HEK293T (cell line): ENCODE results near the gene TEF.
A peak's percentile ranks its signal among the peaks of the same experiment; 100 is the strongest.

Experiments
- CTCF ChIA-PET: fragments of 350-600 bp; formaldehyde crosslinking; extraction: SDS; loops from one replicate; lab custom pipeline; 2021; ENCODE audit warnings: antibody characterized with exemption, inconsistent platforms; lab: Yijun Ruan, JAX
- POLR2A ChIA-PET: fragments of 350-600 bp; formaldehyde crosslinking; extraction: SDS; loops from one replicate; lab custom pipeline; 2020; ENCODE audit warnings: antibody characterized with exemption, inconsistent platforms; lab: Yijun Ruan, JAX
- DNase-seq: peaks from one replicate; pipeline ENCODE4 v3.0.0; 2012; ENCODE audit warnings: mixed read lengths; ENCODE audit errors: extremely low spot score
- ARNT ChIP-seq: fragments of 450-650 bp; IDR thresholded peaks from 2 replicates; pipeline ENCODE4 v1.6.1; 2017; ENCODE audit warnings: mild to moderate bottlenecking
- BHLHE40 ChIP-seq: fragments of 450-650 bp; IDR thresholded peaks from 2 replicates; pipeline ENCODE4 v1.6.1; 2016; ENCODE audit warnings: mild to moderate bottlenecking, moderate library complexity, borderline replicate concordance
- CTBP1 ChIP-seq: fragments of 450-650 bp; IDR thresholded peaks from 2 replicates; pipeline ENCODE4 v1.6.1; 2016; ENCODE audit warnings: borderline replicate concordance
- ELF4 ChIP-seq: fragments of 450-650 bp; IDR thresholded peaks from 2 replicates; pipeline ENCODE4 v1.6.1; 2017; ENCODE audit warnings: antibody characterized with exemption
- FOXA1 ChIP-seq: fragments of 450-650 bp; IDR thresholded peaks from 2 replicates; pipeline ENCODE4 v1.6.1; 2016; ENCODE audit warnings: mild to moderate bottlenecking
- FOXK2 ChIP-seq: fragments of 450-650 bp; IDR thresholded peaks from 2 replicates; pipeline ENCODE4 v1.6.1; 2016; ENCODE audit warnings: mild to moderate bottlenecking
- FOXM1 ChIP-seq: fragments of 450-650 bp; IDR thresholded peaks from 2 replicates; pipeline ENCODE4 v1.6.1; 2017; ENCODE audit warnings: mild to moderate bottlenecking, borderline replicate concordance
- HDGF ChIP-seq: fragments of 450-650 bp; IDR thresholded peaks from 2 replicates; pipeline ENCODE4 v1.6.1; 2017; ENCODE audit warnings: antibody characterized with exemption, borderline replicate concordance
- L3MBTL2 ChIP-seq: fragments of 450-650 bp; conservative IDR thresholded peaks from 2 replicates; pipeline ENCODE4 v1.6.1; 2016; ENCODE audit warnings: mild to moderate bottlenecking
- LEF1 ChIP-seq: fragments of 450-650 bp; IDR thresholded peaks from 2 replicates; pipeline ENCODE4 v1.6.1; 2017; ENCODE audit warnings: mild to moderate bottlenecking, borderline replicate concordance
- NFRKB ChIP-seq: fragments of 450-650 bp; IDR thresholded peaks from 2 replicates; pipeline ENCODE4 v1.6.1; 2016; ENCODE audit warnings: mild to moderate bottlenecking, moderate library complexity
- PKNOX1 ChIP-seq: fragments of 450-650 bp; IDR thresholded peaks from 2 replicates; pipeline ENCODE4 v1.6.1; 2016
- SP1 ChIP-seq: fragments of 450-650 bp; IDR thresholded peaks from 2 replicates; pipeline ENCODE4 v1.6.1; 2017
- SUZ12 ChIP-seq: fragments of 450-650 bp; IDR thresholded peaks from 2 replicates; pipeline ENCODE4 v1.6.1; 2016; ENCODE audit warnings: mild to moderate bottlenecking
- TARDBP ChIP-seq: fragments of 450-650 bp; IDR thresholded peaks from 2 replicates; pipeline ENCODE4 v1.6.1; 2016
- ZNF384 ChIP-seq: fragments of 450-650 bp; IDR thresholded peaks from 2 replicates; pipeline ENCODE4 v1.6.1; 2016

Gene TEF

GRCh38 chr22:41445129-41446056 lies 63.7 kb downstream of the TEF start:
- DNase-seq: no peak
- TF ChIP-seq ARNT (no peak), LEF1 (no peak)
- ChIA-PET POLR2A (interaction anchor here (1.1 to 7.8 kb wide), 26 partner anchors 9 to 809 kb away, joined by 3 to 148 read pairs (median 6); partner anchors contain the start of genes ACO2, MRTFA, PHF5A and TEF), CTCF (interaction anchor here (0.8 to 1.3 kb wide), 3 partner anchors 26 to 221 kb away, joined by 3 read pairs; no protein-coding TSS in a partner anchor)

DNA sequence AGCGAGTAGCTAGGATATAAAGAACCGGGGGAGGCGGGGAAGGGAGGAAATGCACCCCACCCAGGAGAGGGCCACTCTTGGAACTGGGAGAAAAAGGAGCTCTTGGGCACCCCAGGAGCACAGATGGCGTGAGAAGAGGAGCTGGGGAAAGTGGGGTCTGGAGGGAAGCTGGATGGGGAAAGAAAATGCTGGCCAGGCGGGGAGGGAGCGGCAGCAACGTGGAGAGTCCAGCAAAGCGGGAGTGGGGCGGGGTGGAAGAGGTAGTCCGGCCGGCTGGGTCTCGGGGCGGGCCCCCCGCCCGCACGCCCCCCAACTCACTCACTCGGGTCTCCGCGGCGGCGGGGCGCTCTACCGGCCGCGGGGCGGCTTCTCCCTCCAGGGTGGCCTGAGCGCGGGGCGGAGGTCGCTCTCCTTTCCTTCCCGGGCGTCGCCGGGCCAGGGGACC lies 64.3 kb downstream of the TEF start:
- TF ChIP-seq HDGF (no peak), CTBP1 (no peak), ELF4 (no peak), FOXA1 (no peak), FOXK2 (no peak), NFRKB (no peak), ZNF384 (no peak), LEF1 (no peak), SP1 (no peak), TARDBP (no peak), FOXM1 (no peak)
- no peak for DNase-seq
- ChIA-PET CTCF (interaction anchor here (1.3 kb wide), 1 partner anchor 81 kb away, joined by 3 read pairs; no protein-coding TSS in a partner anchor), POLR2A (interaction anchor here (0.6 to 7.8 kb wide), 38 partner anchors 10 to 248 kb away, joined by 3 to 148 read pairs (median 6); partner anchors contain the start of genes ACO2, DESI1, PHF5A and PMM1)

DNA sequence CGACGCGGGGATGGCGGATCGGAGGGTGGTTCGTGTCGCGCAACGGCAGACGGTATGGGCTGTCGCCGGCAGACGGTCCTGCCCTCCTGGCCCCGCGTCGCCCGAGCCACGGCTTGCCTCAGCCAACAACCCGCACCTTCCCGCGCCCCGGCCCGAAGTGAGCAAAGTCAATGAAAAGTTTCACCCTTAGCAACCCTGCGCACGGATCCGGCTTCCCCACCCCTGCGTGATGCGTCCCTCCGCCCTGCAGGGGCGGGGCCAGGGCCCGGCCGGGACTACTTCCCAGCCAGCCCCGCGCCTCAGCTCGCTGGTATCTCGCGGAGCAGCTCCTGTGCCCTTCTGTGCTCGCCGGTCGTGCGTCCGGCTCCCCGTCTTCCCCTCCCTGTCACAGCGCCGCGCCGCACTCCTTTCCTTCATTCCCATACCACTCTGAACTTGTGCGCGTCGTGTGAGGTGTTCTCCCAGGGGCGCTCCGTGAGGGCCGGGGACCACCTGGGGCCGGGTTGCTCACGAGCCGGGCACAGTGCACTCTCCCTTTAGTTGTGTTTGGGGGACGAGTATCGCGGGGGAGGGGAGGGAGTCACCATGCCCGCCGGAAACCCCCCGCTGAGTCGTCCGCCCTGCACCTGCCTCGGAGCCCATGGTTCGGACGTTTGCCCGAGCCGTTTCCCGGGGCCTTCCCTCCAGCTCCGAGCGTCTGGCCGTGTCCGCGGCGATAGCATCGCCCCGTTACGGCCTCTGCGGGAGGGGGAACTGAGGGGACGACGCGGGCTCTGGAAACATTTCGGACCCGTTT lies 65.1 kb downstream of the TEF start, which contains the start of gene TOB2:
Gene TOB2, minus strand, starts transcription at position 163 of the 796 bp plus-strand sequence. CDS start 9,456 bp downstream, outside the sequence.
- TF ChIP-seq FOXA1 (no peak), ELF4 (peak; percentile 88), CTBP1 (peak; percentile 54; the same call in 1 of the 2 replicates), FOXM1 (peak; percentile 61; the same call in 1 of the 2 replicates), TARDBP (no peak), SUZ12 (no peak), PKNOX1 (no peak), LEF1 (peak; percentile 47; the same call in 1 of the 2 replicates), HDGF (no peak), SP1 (no peak), L3MBTL2 (peak; percentile 78)
- POLR2A ChIA-PET: interaction anchor here (0.6 to 7.8 kb wide), 37 partner anchors 10 to 249 kb away, joined by 3 to 148 read pairs (median 5); partner anchors contain the start of genes ACO2, DESI1, PHF5A and PMM1
- peak; percentile 74 for DNase-seq
- CTCF ChIA-PET: no interaction called here

DNA sequence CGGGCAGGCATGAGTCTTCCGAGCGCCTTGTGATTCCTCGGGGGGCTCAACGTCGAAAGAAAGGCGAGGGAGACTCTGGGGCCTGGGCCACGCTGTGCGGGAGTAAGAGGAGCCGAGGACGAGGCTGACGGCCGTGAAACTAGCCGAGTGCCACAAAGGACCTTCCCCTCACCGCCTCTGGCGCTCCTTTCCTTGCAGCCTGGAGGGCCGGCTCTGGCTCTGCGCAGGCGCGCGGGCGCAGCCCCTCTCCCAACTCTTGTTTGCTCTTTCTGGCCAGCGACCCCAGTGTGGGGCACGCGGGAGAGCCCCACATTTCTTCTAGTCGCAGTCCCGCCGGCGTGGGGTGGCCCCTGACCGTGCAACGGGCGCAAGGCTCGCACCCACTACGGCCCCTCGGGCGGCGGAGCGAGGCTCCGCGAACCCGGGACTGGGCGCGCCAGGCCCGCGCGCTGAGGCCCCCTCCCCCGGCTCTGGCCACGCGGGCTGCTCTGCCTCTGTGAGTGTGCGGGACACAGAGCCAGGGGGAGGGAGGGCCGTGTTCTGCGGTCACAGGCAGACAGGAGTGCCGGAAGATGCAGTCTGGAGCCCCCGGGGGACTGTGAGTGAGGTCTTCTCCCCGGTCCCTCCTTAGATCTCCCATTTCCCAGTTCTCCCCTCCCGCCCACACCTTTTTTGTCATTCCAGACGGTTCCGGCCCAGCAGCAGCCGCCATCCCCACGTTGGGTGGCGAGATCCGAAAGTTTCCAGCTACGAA lies 65.9 kb downstream of the TEF start:
- TF ChIP-seq FOXA1: no peak
- no peak for TF ChIP-seq BHLHE40
- no peak for TF ChIP-seq NFRKB
- no peak for TF ChIP-seq ARNT
- no peak for TF ChIP-seq L3MBTL2
- no peak for TF ChIP-seq ZNF384
- no peak for TF ChIP-seq CTBP1
- no peak for TF ChIP-seq TARDBP
- TF ChIP-seq SUZ12: no peak
- POLR2A ChIA-PET: interaction anchor here (0.6 to 7.8 kb wide), 43 partner anchors 10 to 353 kb away, joined by 3 to 148 read pairs (median 6); partner anchors contain the start of genes ACO2, CCDC134, DESI1 and PHF5A
- CTCF ChIA-PET: interaction anchor here (0.9 kb wide), 2 partner anchors 44 to 70 kb away, joined by 4 to 5 read pairs; no protein-coding TSS in a partner anchor
- peak; percentile 57 for DNase-seq

DNA sequence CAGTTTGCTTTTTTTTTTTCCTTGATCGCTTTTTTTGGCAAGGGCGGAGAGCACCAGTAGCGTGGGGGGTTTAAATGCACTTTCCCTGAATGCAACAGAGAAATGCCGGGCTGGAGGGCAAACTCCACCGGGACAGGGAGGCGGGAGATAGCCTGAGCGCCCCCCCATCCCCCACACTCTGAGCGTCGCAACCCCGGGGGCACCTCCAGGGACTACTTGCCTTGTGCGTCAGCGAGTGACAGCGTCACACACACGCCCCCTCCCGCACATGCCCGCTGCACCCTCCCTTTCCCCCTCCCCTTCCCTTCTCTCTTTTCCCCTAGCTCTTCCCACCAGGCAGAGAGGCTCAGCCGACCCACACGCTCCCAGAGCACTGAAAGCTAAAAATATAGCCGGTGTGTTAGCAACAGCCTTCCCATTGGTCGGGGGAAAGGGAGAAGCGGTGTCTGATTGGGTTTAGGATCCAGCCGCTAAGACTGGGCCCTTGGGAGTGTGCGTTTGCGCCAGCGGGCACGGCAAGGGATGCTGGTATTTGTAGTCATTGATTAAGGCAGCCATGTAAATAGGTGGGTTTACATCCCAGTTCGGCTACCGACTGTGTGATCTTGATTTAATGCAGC lies 66.6 kb downstream of the TEF start:
- ChIA-PET CTCF (interaction anchor here (0.6 to 0.9 kb wide), 3 partner anchors 45 to 219 kb away, joined by 4 to 7 read pairs (median 5); no protein-coding TSS in a partner anchor), POLR2A (interaction anchor here (0.6 to 7.8 kb wide), 23 partner anchors 11 to 1092 kb away, joined by 3 to 148 read pairs (median 4); partner anchors contain the start of genes ACO2, CCDC134, PHF5A and PMM1)
- DNase-seq: peak; percentile 91
- TF ChIP-seq SP1 (no peak), PKNOX1 (peak; percentile 80), FOXM1 (peak; percentile 29; the same call in 1 of the 2 replicates), ZNF384 (peak; percentile 71)
